Karpas-422 (cell line): ENCODE results near the gene NEGR1. TPM values are rescaled to one million over a fixed set of nuclear protein-coding genes. Genes with fewer than 3 reads are reported as not detected.
A peak's percentile ranks its signal among the peaks of the same experiment; 100 is the strongest.

ENCODE experiments used
- DNase-seq: peaks from one replicate; pipeline ENCODE4 v3.0.0-alpha.2; 2015
- H2AFZ ChIP-seq: fragments of 200-600 bp; sonication (generic); 2 replicates; pipeline ENCODE4 v1.6.1; 2014; ENCODE audit warnings: antibody characterized with exemption, low read length, mixed read lengths
- H3K27ac ChIP-seq: fragments of 200-600 bp; sonication (generic); 2 replicates; pipeline ENCODE4 v1.5.1; 2014; ENCODE audit warnings: mild to moderate bottlenecking, low read length, moderate library complexity
- H3K27me3 ChIP-seq: fragments of 200-600 bp; sonication (generic); 2 replicates; pipeline ENCODE4 v1.6.1; 2014; ENCODE audit warnings: low read length, mixed read lengths
- H3K36me3 ChIP-seq: fragments of 200-600 bp; sonication (generic); 2 replicates; pipeline ENCODE4 v1.6.1; 2014; ENCODE audit warnings: low read length, mixed read lengths; ENCODE audit not compliant: insufficient read depth
- H3K4me1 ChIP-seq: fragments of 200-600 bp; sonication (generic); 2 replicates; pipeline ENCODE4 v1.6.1; 2014; ENCODE audit warnings: mild to moderate bottlenecking, low read length, mixed read lengths
- H3K4me2 ChIP-seq: fragments of 200-600 bp; sonication (generic); 2 replicates; pipeline ENCODE4 v1.6.1; 2014; ENCODE audit warnings: low read length, low read depth, mild to moderate bottlenecking; ENCODE audit not compliant: poor library complexity, severe bottlenecking
- H3K4me3 ChIP-seq: fragments of 200-600 bp; sonication (generic); 2 replicates; pipeline ENCODE4 v1.5.1; 2014; ENCODE audit warnings: mild to moderate bottlenecking, antibody characterized with exemption, low read length, mixed read lengths
- H3K79me2 ChIP-seq: fragments of 200-600 bp; sonication (generic); 2 replicates; pipeline ENCODE4 v1.6.1; 2014; ENCODE audit warnings: mild to moderate bottlenecking, low read length, mixed read lengths
- H3K9ac ChIP-seq: fragments of 200-600 bp; sonication (generic); 2 replicates; pipeline ENCODE4 v1.6.0; 2014; ENCODE audit warnings: low read length
- H3K9me2 ChIP-seq: fragments of 200-600 bp; sonication (generic), shearing (Covaris generic); replicated peaks from 2 replicates; pipeline ENCODE4 v1.6.0; 2014; ENCODE audit warnings: mild to moderate bottlenecking, low read length, moderate library complexity; ENCODE audit not compliant: insufficient read depth
- H3K9me3 ChIP-seq: fragments of 300-700, 200-600 bp; sonication (generic); 2 replicates; pipeline ENCODE4 v1.6.1; 2014; ENCODE audit warnings: low read length, mixed read lengths
- H4K20me1 ChIP-seq: fragments of 200-600 bp; sonication (generic); 2 replicates; pipeline ENCODE4 v1.6.1; 2014; ENCODE audit warnings: mild to moderate bottlenecking, antibody characterized with exemption, low read length, low read depth; ENCODE audit not compliant: insufficient read depth
- total RNA-seq: library from RNA; depleted of rRNA; stranded (reverse); fragments of >200 nt; shearing (Covaris generic); gene quantifications from 2 replicates; pipeline ENCODE4 v1.2.3, GENCODE V29; 2014; ENCODE audit warnings: low replicate concordance

The NEGR1 gene
- total RNA-seq, 1 experiment from 2014 or later = not detected

DNA sequence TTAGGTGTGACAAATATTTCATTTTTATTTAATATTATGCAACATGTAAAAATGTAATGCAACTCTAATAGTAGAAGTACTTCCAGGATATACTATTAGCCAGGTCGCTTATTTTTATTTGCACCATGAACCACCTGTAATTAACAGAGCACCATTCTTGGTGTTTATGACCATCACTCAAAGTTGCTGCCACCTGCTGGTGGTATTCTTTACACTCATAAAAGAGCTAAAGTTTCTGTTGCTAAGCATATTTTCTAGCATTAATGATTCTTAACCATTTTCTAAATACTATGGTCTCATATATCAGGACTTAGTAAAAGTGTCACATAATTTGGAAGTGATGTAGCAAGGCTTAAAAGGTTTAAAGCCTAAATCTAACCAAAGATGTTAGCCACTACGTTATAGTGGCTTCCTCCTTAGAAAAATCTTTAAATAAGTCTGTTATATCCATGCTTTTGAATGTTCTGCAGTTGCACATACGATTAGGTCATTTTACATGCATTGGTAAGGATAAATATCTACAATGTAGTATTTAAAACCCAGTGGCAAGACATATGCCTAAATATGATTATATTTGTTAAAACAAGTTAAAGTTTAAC lies 244.5 kb downstream of the NEGR1 start:
- no peaks in the 10 kb centered on the region for H3K79me2 ChIP-seq
- no peaks in the 10 kb centered on the region for H3K27me3 ChIP-seq
- DNase-seq = peak; percentile 74

GRCh38 chr1:72034827-72035226 lies 247.5 kb downstream of the NEGR1 start:
- Histone ChIP-seq H3K27ac (no peak overlapping the region), H3K36me3 (no peaks in the 10 kb centered on the region), H2AFZ (no peak overlapping the region), H3K9me3 (peaks cover 4% of the 10 kb centered on the region; the same call in 1 of the 2 replicates), H3K9ac (no peak overlapping the region), H3K4me2 (no peak overlapping the region), H3K79me2 (no peaks in the 10 kb centered on the region), H3K4me1 (no peaks in the 10 kb centered on the region), H3K9me2 (no peaks in the 10 kb centered on the region), H4K20me1 (no peaks in the 10 kb centered on the region), H3K4me3 (no peak overlapping the region), H3K27me3 (no peaks in the 10 kb centered on the region)
- no peak for DNase-seq

More for the DNA sequence above, 244.5 kb downstream of the NEGR1 start:
- no peaks in the 10 kb centered on the region for H3K36me3 ChIP-seq
- no peak overlapping the region for H2AFZ ChIP-seq
- no peak overlapping the region for H3K27ac ChIP-seq
- H4K20me1 ChIP-seq = no peaks in the 10 kb centered on the region
- no peak overlapping the region for H3K9ac ChIP-seq
- no peak overlapping the region for H3K4me3 ChIP-seq
- H3K9me2 ChIP-seq = no peaks in the 10 kb centered on the region
- no peaks in the 10 kb centered on the region for H3K4me1 ChIP-seq
- no peak overlapping the region for H3K4me2 ChIP-seq
- H3K9me3 ChIP-seq = peaks cover 4% of the 10 kb centered on the region; the same call in 1 of the 2 replicates

DNA sequence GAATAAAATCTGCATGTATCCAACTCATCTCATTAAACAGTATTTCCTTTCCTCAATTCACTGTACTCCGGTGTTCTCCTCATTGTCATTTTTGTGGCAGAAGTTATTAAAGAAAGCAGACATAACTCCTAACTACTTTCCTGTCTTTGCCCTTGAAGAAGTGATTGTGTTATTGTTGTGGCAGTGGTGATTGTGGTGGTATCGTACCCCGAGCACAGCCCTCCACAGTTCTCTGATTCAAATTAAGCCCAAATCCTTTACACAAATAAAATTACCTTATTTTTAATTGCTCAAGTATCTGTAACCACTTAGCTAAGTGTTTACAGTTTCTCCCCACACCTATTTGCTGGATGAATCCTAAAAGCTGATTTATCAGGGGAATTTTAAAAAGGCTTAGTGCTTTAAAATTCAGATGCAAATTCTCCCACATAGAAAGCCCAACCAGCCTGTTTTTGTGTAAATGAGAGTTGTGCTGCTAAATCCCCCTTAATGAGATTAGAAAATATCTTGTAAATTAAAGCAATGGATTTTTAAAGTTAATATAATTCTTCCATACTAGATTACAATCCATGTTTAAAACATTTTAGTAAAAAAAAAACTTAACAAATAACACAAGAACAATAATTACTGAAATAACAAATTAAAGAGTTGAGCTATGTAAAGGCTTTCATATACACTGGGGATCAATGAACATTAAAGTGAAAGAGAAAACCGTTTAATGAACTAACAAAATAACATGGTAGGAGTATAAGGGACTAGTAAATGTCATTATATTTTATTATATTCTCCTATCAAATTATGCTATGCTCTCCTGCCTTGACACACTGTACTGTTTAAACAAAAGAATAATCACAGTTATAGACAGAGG lies 259.0 kb downstream of the NEGR1 start:
- no peaks in the 10 kb centered on the region for H4K20me1 ChIP-seq
- no peaks in the 10 kb centered on the region; the same call in 1 of the 2 replicates for H3K9me2 ChIP-seq
- no peak overlapping the region for H3K9ac ChIP-seq
- H3K79me2 ChIP-seq = no peaks in the 10 kb centered on the region
- no peaks in the 10 kb centered on the region for H3K4me1 ChIP-seq
- no peak overlapping the region for H3K27ac ChIP-seq
- peaks cover 8% of the 10 kb centered on the region; the same call in 1 of the 2 replicates for H3K9me3 ChIP-seq
- no peak overlapping the region for H3K4me2 ChIP-seq
- H2AFZ ChIP-seq = no peak overlapping the region
- no peak overlapping the region for H3K4me3 ChIP-seq
- no peaks in the 10 kb centered on the region for H3K27me3 ChIP-seq
- DNase-seq = no peak
- no peaks in the 10 kb centered on the region for H3K36me3 ChIP-seq

DNA sequence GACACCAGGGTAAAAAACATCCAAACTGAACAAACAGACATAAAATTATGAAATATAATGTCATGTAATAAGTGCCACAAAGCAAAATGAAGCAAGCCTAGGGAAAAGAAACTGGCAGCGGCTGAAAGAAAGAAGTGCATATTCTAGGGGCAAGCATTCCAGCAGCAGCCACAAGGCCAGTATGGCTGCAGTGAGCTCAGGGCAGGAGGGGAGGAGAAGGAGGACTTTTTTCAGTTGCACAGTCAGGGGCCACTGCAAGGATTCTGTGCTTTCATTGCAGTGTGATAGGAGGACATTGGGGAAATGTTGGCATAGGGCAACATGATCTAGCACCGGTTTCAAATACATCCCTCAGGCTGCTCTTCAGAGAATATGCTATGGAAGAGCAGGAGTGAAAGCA lies 263.8 kb downstream of the NEGR1 start:
- Histone ChIP-seq H3K9me2 (no peaks in the 10 kb centered on the region), H4K20me1 (no peaks in the 10 kb centered on the region), H3K36me3 (no peaks in the 10 kb centered on the region), H3K27ac (no peak overlapping the region), H3K79me2 (no peaks in the 10 kb centered on the region), H3K4me1 (no peaks in the 10 kb centered on the region), H3K9me3 (peaks cover 20% of the 10 kb centered on the region; the same call in 1 of the 2 replicates), H2AFZ (no peak overlapping the region), H3K9ac (no peak overlapping the region), H3K4me3 (no peak overlapping the region), H3K4me2 (no peak overlapping the region), H3K27me3 (no peaks in the 10 kb centered on the region)
- DNase-seq = no peak

- Histone ChIP-seq H4K20me1 (no peaks in the 10 kb centered on the region), H3K27me3 (no peaks in the 10 kb centered on the region), H3K9ac (no peak overlapping the region), H2AFZ (no peak overlapping the region), H3K9me2 (no peaks in the 10 kb centered on the region), H3K36me3 (no peaks in the 10 kb centered on the region), H3K4me3 (no peak overlapping the region), H3K4me2 (no peak overlapping the region), H3K79me2 (no peaks in the 10 kb centered on the region), H3K27ac (no peak overlapping the region), H3K4me1 (no peaks in the 10 kb centered on the region), H3K9me3 (peaks cover 22% of the 10 kb centered on the region; the same call in 1 of the 2 replicates)
- no peak for DNase-seq
Observed at GRCh38 chr1:72015006-72015405, 267.3 kb downstream of the NEGR1 start.

DNA sequence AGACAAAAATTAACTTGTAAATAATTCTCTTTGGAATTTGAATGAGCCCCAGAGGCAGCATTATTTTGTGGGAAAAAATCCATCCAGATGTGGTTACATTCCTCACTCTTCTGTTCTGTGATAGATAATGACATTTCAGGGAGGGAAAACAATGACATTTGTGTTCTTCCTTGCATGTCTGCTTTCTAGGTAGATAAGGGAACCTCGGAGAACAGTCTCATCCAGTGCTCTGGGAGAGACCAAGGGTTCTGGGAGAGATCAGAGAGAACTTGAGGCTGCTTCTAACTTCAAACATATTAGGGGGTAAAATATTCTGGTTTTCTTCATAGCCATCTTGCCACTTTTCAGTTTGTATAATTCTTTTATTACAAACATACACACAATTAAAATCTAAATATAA lies 269.2 kb downstream of the NEGR1 start:
- Histone ChIP-seq H3K27ac (no peak overlapping the region), H3K4me1 (no peaks in the 10 kb centered on the region), H3K4me2 (no peak overlapping the region), H4K20me1 (no peaks in the 10 kb centered on the region), H3K9me2 (no peaks in the 10 kb centered on the region), H3K79me2 (no peaks in the 10 kb centered on the region), H3K9ac (no peak overlapping the region), H2AFZ (no peak overlapping the region), H3K9me3 (peaks cover 23% of the 10 kb centered on the region; the same call in 1 of the 2 replicates), H3K27me3 (no peaks in the 10 kb centered on the region), H3K4me3 (no peak overlapping the region), H3K36me3 (0 out of 2 replicates have a peak, but pooled peaks cover 2% of the 10 kb centered on the region)
- no peak for DNase-seq

DNA sequence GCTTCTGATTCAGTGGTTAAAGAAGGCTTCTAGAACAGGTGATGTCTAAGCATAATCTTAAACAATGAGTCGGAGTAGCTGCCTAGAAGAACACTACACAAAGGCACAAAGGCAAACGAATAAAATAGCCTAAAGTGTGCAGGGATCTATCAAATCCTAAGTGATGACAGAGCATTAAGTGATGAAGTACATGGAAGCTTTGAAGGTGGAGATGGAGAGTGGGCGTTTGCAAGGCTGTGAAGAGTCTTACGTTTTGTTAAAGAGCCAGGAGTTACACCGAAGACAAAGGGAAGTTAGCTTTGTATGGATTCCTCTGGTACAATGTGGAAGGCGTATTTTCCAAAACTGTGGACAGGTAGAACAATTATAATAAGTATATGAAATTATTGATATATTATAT lies 270.6 kb downstream of the NEGR1 start:
- Histone ChIP-seq H3K4me1 (no peaks in the 10 kb centered on the region), H4K20me1 (no peaks in the 10 kb centered on the region)

DNA sequence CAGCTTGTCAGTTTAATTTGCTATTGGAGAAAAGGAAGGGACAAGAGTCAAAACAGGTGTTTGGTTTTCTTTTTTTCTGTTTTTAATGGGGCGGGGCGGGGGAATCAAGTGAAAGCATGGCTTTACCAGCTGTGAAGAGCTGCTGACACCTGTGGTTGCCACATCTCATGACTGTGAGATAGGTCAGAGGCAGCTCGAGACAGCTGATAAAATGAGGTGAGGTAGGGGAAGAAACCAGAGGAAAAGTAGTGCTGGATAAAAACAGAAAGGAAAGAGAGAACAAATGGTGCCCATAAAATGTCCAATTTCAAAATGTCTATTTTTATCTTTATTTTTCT lies 272.3 kb downstream of the NEGR1 start:
- H3K4me1 ChIP-seq = no peaks in the 10 kb centered on the region
- H3K9me3 ChIP-seq = peaks cover 15% of the 10 kb centered on the region; the same call in 1 of the 2 replicates
- H3K36me3 ChIP-seq = 0 out of 2 replicates have a peak, but pooled peaks cover 2% of the 10 kb centered on the region
- H3K27me3 ChIP-seq = no peaks in the 10 kb centered on the region
- H3K27ac ChIP-seq = no peak overlapping the region
- no peak overlapping the region for H3K9ac ChIP-seq
- H3K4me3 ChIP-seq = no peak overlapping the region
- no peak overlapping the region for H3K4me2 ChIP-seq
- DNase-seq = no peak
- H4K20me1 ChIP-seq = no peaks in the 10 kb centered on the region
- no peaks in the 10 kb centered on the region for H3K79me2 ChIP-seq
- H3K9me2 ChIP-seq = no peaks in the 10 kb centered on the region
- H2AFZ ChIP-seq = no peak overlapping the region

More for the DNA sequence above, 270.6 kb downstream of the NEGR1 start:
- H3K4me3 ChIP-seq = no peak overlapping the region
- H2AFZ ChIP-seq = no peak overlapping the region
- no peaks in the 10 kb centered on the region for H3K79me2 ChIP-seq
- no peak for DNase-seq
- no peaks in the 10 kb centered on the region for H3K9me2 ChIP-seq
- H3K9ac ChIP-seq = no peak overlapping the region
- no peak overlapping the region for H3K4me2 ChIP-seq
- H3K27me3 ChIP-seq = no peaks in the 10 kb centered on the region
- H3K9me3 ChIP-seq = peaks cover 19% of the 10 kb centered on the region; the same call in 1 of the 2 replicates
- H3K27ac ChIP-seq = no peak overlapping the region
- 0 out of 2 replicates have a peak, but pooled peaks cover 2% of the 10 kb centered on the region for H3K36me3 ChIP-seq
